ENCODE measurements around the gene ETS1. TPM values are rescaled to one million over a fixed set of nuclear protein-coding genes. Genes with fewer than 3 reads are reported as not detected.

ETS1 gene
- total RNA-seq, 1 donor from 2014 or later = 88.0 TPM

DNA sequence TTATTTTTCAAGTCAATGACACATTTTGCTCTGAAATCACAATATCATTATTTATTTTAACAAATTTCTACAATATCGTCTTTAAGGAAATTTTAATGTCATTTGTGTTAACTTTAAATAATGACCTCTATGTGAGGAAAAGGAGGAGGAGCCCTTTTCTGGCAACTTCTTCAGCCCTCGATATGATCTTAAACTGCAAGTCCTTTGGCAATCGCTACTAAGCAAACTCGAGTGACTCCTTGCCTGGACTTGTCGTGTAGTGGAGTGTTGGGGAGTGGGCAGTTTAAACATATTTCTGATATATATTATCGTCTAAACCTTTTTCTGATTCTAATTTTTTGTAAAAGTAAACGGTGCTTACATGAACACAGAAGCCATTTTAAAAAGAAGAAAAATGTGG lies 16.7 kb downstream of the ETS1 start:
- no peak overlapping the region for H3K4me3 ChIP-seq
- TF ChIP-seq, protein P1, sequence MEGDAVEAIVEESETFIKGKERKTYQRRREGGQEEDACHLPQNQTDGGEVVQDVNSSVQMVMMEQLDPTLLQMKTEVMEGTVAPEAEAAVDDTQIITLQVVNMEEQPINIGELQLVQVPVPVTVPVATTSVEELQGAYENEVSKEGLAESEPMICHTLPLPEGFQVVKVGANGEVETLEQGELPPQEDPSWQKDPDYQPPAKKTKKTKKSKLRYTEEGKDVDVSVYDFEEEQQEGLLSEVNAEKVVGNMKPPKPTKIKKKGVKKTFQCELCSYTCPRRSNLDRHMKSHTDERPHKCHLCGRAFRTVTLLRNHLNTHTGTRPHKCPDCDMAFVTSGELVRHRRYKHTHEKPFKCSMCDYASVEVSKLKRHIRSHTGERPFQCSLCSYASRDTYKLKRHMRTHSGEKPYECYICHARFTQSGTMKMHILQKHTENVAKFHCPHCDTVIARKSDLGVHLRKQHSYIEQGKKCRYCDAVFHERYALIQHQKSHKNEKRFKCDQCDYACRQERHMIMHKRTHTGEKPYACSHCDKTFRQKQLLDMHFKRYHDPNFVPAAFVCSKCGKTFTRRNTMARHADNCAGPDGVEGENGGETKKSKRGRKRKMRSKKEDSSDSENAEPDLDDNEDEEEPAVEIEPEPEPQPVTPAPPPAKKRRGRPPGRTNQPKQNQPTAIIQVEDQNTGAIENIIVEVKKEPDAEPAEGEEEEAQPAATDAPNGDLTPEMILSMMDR (IDR thresholded peaks at IDR 0.05) = no peak
- intact Hi-C loops (cut with DNase I) = no loop called here
- DNase-seq (ENCODE audit: low spot score in 2 of 2) = no peak
- H3K27me3 ChIP-seq = no peaks in the 10 kb centered on the region
- H3K27ac ChIP-seq = no peak overlapping the region
- no peaks in the 10 kb centered on the region for H3K4me1 ChIP-seq
- H3K36me3 ChIP-seq = no peaks in the 10 kb centered on the region
- H3K9me3 ChIP-seq = peaks cover 0 to 4% of the 10 kb centered on the region in 2 donors

DNA sequence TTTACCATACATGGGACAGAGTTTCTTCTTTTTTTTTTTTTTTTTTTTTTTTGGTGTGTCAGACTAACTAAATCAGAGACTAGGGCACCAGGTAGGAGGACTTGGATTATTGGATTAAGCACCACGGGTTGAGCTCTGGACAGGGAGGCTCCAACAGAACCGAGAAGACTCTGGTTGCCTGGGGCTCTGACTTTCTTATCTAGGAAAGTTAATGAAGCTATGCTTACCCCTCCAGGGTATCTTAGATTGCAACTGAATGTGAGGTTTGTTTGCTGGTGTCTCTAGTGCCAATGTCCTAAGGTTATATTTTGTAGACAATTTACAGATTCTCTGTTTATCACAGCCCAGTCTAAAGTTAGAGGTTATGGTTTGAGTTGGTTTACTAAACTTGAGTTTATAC lies 18.1 kb downstream of the ETS1 start:
- H3K27me3 ChIP-seq = no peaks in the 10 kb centered on the region
- H3K4me1 ChIP-seq = no peaks in the 10 kb centered on the region
- H3K9me3 ChIP-seq = peaks cover 0 to 4% of the 10 kb centered on the region in 2 donors
- H3K4me3 ChIP-seq = no peak overlapping the region
- intact Hi-C loops (cut with DNase I) = no loop called here
- TF ChIP-seq, protein P1 (IDR thresholded peaks at IDR 0.05) = no peak
- no peaks in the 10 kb centered on the region for H3K36me3 ChIP-seq
- DNase-seq (ENCODE audit: low spot score in 2 of 2) = no peak
- no peak overlapping the region for H3K27ac ChIP-seq

DNA sequence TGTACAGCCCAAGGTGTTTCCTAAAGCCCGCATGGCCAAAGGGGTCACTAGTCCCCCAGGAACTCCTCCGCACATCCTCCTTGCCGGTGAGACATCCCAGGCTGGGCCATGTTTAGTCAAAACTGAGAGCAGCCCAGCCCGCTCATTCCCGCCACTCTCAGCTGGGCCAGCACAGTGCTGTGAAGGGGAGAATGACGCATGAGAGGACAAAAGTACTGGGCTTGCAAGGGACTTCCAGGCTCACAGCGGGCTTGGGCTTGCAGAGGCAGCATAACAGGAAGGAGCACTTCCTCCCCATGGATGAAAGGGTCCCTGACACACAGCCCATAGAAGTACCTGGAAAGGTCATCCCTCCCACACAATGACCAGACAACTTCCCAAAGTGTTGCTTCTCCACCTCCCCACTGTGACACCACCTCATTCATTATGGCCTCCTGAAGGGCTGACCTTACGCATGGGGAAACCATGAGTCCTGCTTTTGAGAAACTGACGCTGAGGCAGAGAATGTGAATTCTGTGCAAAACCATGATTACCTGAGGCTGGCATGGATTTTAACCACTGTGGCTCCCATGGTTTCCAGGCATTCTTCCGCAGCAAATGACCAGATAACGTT lies 19.1 kb downstream of the ETS1 start:
- Histone ChIP-seq H3K27me3 (no peaks in the 10 kb centered on the region), H3K36me3 (no peaks in the 10 kb centered on the region), H3K9me3 (no peaks in the 10 kb centered on the region), H3K4me1 (no peaks in the 10 kb centered on the region), H3K4me3 (no peak overlapping the region), H3K27ac (no peak overlapping the region)
- DNase-seq (ENCODE audit: low spot score in 2 of 2) = no peak
- TF ChIP-seq, protein P1 (IDR thresholded peaks at IDR 0.05) = no peak
- intact Hi-C loops (cut with DNase I) = no loop called here

DNA sequence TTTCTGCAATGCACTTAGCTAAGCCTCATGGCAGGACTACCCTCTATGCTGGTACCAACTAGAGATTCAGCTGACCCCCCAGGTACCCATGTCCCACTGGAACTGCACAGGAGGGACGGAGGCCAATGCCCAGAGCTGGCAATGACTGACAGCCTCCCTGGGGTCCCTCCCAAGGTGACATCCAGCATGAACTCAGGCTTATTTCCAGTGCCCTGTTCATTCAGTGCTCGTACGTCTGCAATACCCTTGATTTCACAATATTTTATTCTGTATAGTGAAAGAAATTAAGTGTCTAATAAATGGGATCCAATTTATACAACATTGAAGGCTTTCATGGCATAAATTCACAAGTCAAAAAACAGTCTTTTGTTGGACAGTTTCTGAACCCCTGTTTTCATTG lies 20.2 kb downstream of the ETS1 start:
- TF ChIP-seq, protein P1 (IDR thresholded peaks at IDR 0.05) = no peak
- H3K36me3 ChIP-seq = no peaks in the 10 kb centered on the region
- H3K4me3 ChIP-seq = no peak overlapping the region
- H3K27ac ChIP-seq = no peak overlapping the region
- no peaks in the 10 kb centered on the region for H3K9me3 ChIP-seq
- H3K4me1 ChIP-seq = no peaks in the 10 kb centered on the region
- DNase-seq (ENCODE audit: low spot score in 2 of 2) = no peak
- intact Hi-C loops (cut with DNase I) = no loop called here
- H3K27me3 ChIP-seq = no peaks in the 10 kb centered on the region

DNA sequence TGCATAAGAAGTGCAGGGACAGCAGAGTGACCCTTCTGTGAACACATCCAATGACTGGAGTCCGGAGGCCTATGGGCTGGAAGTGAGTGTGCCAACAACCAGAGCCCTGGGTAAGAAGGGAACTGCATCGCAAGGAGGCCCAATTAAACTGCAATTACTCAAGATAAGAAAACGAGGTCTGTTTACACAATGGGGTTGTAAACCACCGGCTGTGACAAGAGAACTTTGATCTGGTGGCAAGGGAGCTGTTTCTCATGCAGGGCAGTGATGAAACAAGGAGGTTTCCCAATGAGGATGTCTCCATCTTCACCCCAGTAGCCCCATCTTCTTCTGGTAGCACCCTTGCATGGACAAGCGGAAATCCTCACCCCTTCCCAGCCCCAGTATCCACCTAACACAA lies 21.5 kb downstream of the ETS1 start:
- H3K4me3 ChIP-seq = no peak overlapping the region
- H3K27me3 ChIP-seq = no peaks in the 10 kb centered on the region
- H3K4me1 ChIP-seq = no peaks in the 10 kb centered on the region
- no peaks in the 10 kb centered on the region for H3K36me3 ChIP-seq
- H3K27ac ChIP-seq = no peak overlapping the region
- H3K9me3 ChIP-seq = no peaks in the 10 kb centered on the region
- TF ChIP-seq, protein P1 (IDR thresholded peaks at IDR 0.05) = no peak
- intact Hi-C loops (cut with DNase I) = no loop called here
- no peak for DNase-seq (ENCODE audit: low spot score in 2 of 2)
